B cell (primary cell): Measurements from ENCODE around the gene EIF4EBP2. TPM values are rescaled to one million over a fixed set of nuclear protein-coding genes. Genes with fewer than 3 reads are reported as not detected.

Source experiments
- ATAC-seq: fragments of 200-7000 bp; cut with Tn5 transposase; one replicate; pipeline ENCODE4 v1.10.0; 2021; ENCODE audit warnings: low read depth, mild to moderate bottlenecking, moderate number of reproducible peaks, moderate library complexity
- CTCF ChIA-PET: fragments of 350-600 bp; sonication (Branson Sonifier 250); formaldehyde crosslinking; loops from one replicate; lab custom pipeline; 2021; ENCODE audit warnings: antibody characterized with exemption, inconsistent platforms; lab: Charles Lee
- POLR2A ChIA-PET: fragments of 350-600 bp; sonication (Branson Sonifier 250); formaldehyde crosslinking; loops from one replicate; lab custom pipeline; 2021; ENCODE audit warnings: antibody characterized with exemption; lab: Charles Lee
- DNase-seq: peaks from one replicate; pipeline ENCODE4 v3.0.0; 2013
- H2AFZ ChIP-seq: 2 replicates; pipeline ENCODE4 v1.6.1; 2012; ENCODE audit warnings: mild to moderate bottlenecking, low read depth, low read length; ENCODE audit not compliant: insufficient read depth, poor library complexity, severe bottlenecking
- H3K27ac ChIP-seq, 2 donors: 1 replicate in 1 of 2; 2 replicates in 1 of 2; pipeline ENCODE4 v1.5.1; 2012 to 2013; ENCODE audit warnings: low read length in 2 of 2, mild to moderate bottlenecking in 2 of 2, moderate library complexity in 1 of 2
- H3K27me3 ChIP-seq, 4 experiments: fragments of 200-600 bp in 1 of 4; sonication (generic) in 1 of 4; replicated peaks in 1 of 4; 1 replicate in 2 of 4; 2 replicates in 2 of 4; pipeline versions ENCODE4 v1.6.1 to v1.7.0; 2013 to 2016; ENCODE audit warnings: low read length in 3 of 4, mild to moderate bottlenecking in 2 of 4, mixed read lengths in 1 of 4, moderate library complexity in 1 of 4; ENCODE audit not compliant: insufficient read depth in 4 of 4, control insufficient read depth in 3 of 4; ENCODE audit errors: control extremely low read depth in 1 of 4
- H3K36me3 ChIP-seq, 2 experiments: replicated peaks in 1 of 2; 1 replicate in 1 of 2; 2 replicates in 1 of 2; pipeline versions ENCODE4 v1.6.1 to v1.7.1; 2013; ENCODE audit warnings: low read length in 1 of 2; ENCODE audit not compliant: insufficient read depth in 2 of 2, control insufficient read depth in 1 of 2; ENCODE audit errors: control extremely low read depth in 1 of 2, extremely low read depth in 1 of 2
- H3K4me1 ChIP-seq, 2 donors: fragments of 200-600 bp in 1 of 2; sonication (generic) in 1 of 2; 1 replicate in 1 of 2; 2 replicates in 1 of 2; pipeline versions ENCODE4 v1.5.1 to v1.6.1; 2013 to 2017; ENCODE audit warnings: low read length in 2 of 2; ENCODE audit not compliant: control insufficient read depth in 2 of 2, insufficient read depth in 2 of 2
- H3K4me2 ChIP-seq: replicated peaks from 2 replicates; pipeline ENCODE3; 2012; ENCODE audit warnings: mild to moderate bottlenecking, low read depth, low read length; ENCODE audit not compliant: poor library complexity, severe bottlenecking
- H3K4me3 ChIP-seq, 5 experiments: fragments of 200-600 bp in 1 of 5; sonication (generic) in 1 of 5; 1 replicate in 3 of 5; 2 replicates in 2 of 5; pipeline versions ENCODE4 v1.5.1 to v1.7.0; 2011 to 2016; ENCODE audit warnings: low read length in 4 of 5, mild to moderate bottlenecking in 4 of 5, low read depth in 2 of 5, control low read depth in 1 of 5, moderate library complexity in 1 of 5; ENCODE audit not compliant: insufficient read depth in 1 of 5; ENCODE audit errors: control extremely low read depth in 1 of 5, extremely low read depth in 1 of 5
- H3K79me2 ChIP-seq: fragments of 200-600 bp; sonication (generic); one replicate; pipeline ENCODE4 v1.6.0; 2016; ENCODE audit warnings: low read length; ENCODE audit not compliant: control insufficient read depth, insufficient read depth
- H3K9ac ChIP-seq: fragments of 200-600 bp; sonication (generic); 2 replicates; pipeline ENCODE4 v1.6.1; 2017; ENCODE audit warnings: mild to moderate bottlenecking, low read length, moderate library complexity
- H3K9me3 ChIP-seq, 3 donors: one replicate each; pipeline versions ENCODE4 v1.6.1 to v1.7.1; 2013; ENCODE audit warnings: low read length in 2 of 3; ENCODE audit not compliant: control insufficient read depth in 2 of 3, insufficient read depth in 1 of 3; ENCODE audit errors: control extremely low read depth in 1 of 3
- H4K20me1 ChIP-seq: 2 replicates; pipeline ENCODE4 v1.6.0; 2012; ENCODE audit warnings: mild to moderate bottlenecking, low read length; ENCODE audit not compliant: insufficient read depth, control insufficient read depth, poor library complexity, severe bottlenecking
- H3K27ac Mint-ChIP-seq: one replicate; pipeline ENCODE4 v1.8.0; 2021; ENCODE audit warnings: mixed read lengths
- H3K27me3 Mint-ChIP-seq: one replicate; pipeline ENCODE4 v1.8.0; 2021; ENCODE audit warnings: mixed read lengths
- H3K4me1 Mint-ChIP-seq: one replicate; pipeline ENCODE4 v1.8.0; 2021; ENCODE audit warnings: mixed read lengths
- H3K4me3 Mint-ChIP-seq: one replicate; pipeline ENCODE4 v1.8.0; 2021; ENCODE audit warnings: mixed read lengths
- H3K9me3 Mint-ChIP-seq: one replicate; pipeline ENCODE4 v1.8.0; 2022; ENCODE audit warnings: mixed read lengths; ENCODE audit not compliant: insufficient read depth
- EZH2 ChIP-seq: IDR thresholded peaks from 2 replicates; pipeline ENCODE4 v1.6.1; 2012; ENCODE audit warnings: borderline replicate concordance, low read depth, mild to moderate bottlenecking, moderate library complexity, low read length; ENCODE audit not compliant: insufficient read depth, poor library complexity, severe bottlenecking
- WGBS: methylation state at CpG from one replicate; pipeline ENCODE4 v1.1.5; 2013; ENCODE audit warnings: missing lambda C conversion rate; ENCODE audit not compliant: insufficient coverage; 5-methylcytosine and 5-hydroxymethylcytosine counted together
- intact Hi-C: fragments of 100-400 bp; cut with micrococcal nuclease; formaldehyde crosslinking; loops from one replicate; pipeline ENCODE4 v1.10.0; 2022
- polyA plus RNA-seq: library from polyadenylated mRNA; depleted of rRNA; stranded (reverse); fragments of >200 nt; gene quantifications from 2 replicates; pipeline ENCODE4 v1.2.3, GENCODE V29; 2012
- total RNA-seq, 2 donors: library from RNA; stranded (reverse); fragments of 120-200 nt in 1 of 2; gene quantifications; 1 replicate in 1 of 2; 2 replicates in 1 of 2; pipeline versions ENCODE4 v1.2.3 to v1.2.4, GENCODE V29; 2013 to 2022
- TF ChIP-seq, protein P1 (sequence below): fragments of 200-600 bp; IDR thresholded peaks from one replicate; pipeline ENCODE4 v1.8.0; 2022; ENCODE audit warnings: antibody characterized with exemption, mild to moderate bottlenecking

EIF4EBP2 gene
- total and polyA plus RNA-seq, 2 donors (not counting 1 experiment from before 2014, with no cell fraction given): 8.7 to 37.8 TPM

- Histone ChIP-seq H3K9ac (no peak overlapping the region), H3K4me1 (peaks cover 12 to 15% of the 10 kb centered on the region in 2 donors), H2AFZ (no peak overlapping the region), H3K4me3 (no peak overlapping the region), H3K79me2 (no peaks in the 10 kb centered on the region), H3K27ac (no peak overlapping the region), H3K27me3 (peaks cover 0 to 24% (median 12%) of the 10 kb centered on the region in 4 experiments), H3K9me3 (peaks cover 0 to 4% (median 0%) of the 10 kb centered on the region in 3 donors), H3K36me3 (no peaks in the 10 kb centered on the region), H3K4me2 (no peak overlapping the region), H4K20me1 (no peaks in the 10 kb centered on the region)
- Mint-ChIP-seq H3K4me3 (peak overlapping the region; percentile 26), H3K9me3 (no peaks in the 10 kb centered on the region), H3K27me3 (peaks cover 37% of the 10 kb centered on the region), H3K27ac (no peak overlapping the region), H3K4me1 (peaks cover 17% of the 10 kb centered on the region)
- no peak for ATAC-seq
- no peak for TF ChIP-seq EZH2
- TF ChIP-seq, protein P1, sequence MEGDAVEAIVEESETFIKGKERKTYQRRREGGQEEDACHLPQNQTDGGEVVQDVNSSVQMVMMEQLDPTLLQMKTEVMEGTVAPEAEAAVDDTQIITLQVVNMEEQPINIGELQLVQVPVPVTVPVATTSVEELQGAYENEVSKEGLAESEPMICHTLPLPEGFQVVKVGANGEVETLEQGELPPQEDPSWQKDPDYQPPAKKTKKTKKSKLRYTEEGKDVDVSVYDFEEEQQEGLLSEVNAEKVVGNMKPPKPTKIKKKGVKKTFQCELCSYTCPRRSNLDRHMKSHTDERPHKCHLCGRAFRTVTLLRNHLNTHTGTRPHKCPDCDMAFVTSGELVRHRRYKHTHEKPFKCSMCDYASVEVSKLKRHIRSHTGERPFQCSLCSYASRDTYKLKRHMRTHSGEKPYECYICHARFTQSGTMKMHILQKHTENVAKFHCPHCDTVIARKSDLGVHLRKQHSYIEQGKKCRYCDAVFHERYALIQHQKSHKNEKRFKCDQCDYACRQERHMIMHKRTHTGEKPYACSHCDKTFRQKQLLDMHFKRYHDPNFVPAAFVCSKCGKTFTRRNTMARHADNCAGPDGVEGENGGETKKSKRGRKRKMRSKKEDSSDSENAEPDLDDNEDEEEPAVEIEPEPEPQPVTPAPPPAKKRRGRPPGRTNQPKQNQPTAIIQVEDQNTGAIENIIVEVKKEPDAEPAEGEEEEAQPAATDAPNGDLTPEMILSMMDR: no peak
- POLR2A ChIA-PET: no interaction called here
- no peak for DNase-seq
- intact Hi-C loops: loop anchor here (2.0 to 5.0 kb wide), 2 partner anchors 52 to 421 kb away; no protein-coding TSS in a partner anchor
- 83% methylated on average over 25 of the region's 29 CpGs for WGBS
- CTCF ChIA-PET: interaction anchor here (1.0 to 6.3 kb wide), 10 partner anchors 55 to 412 kb away, joined by 3 to 162 read pairs (median 4); partner anchors contain the start of gene SAR1A
These were observed 56.0 kb downstream of the EIF4EBP2 start for GRCh38 chr10:70459774-70460490.
